B cell (primary cell): Measurements from ENCODE around the gene MYCBPAP. TPM values are rescaled to one million over a fixed set of nuclear protein-coding genes. Genes with fewer than 3 reads are reported as not detected.

Source experiments
- ATAC-seq: fragments of 200-7000 bp; cut with Tn5 transposase; one replicate; pipeline ENCODE4 v1.10.0; 2021; ENCODE audit warnings: low read depth, mild to moderate bottlenecking, moderate number of reproducible peaks, moderate library complexity
- CTCF ChIA-PET: fragments of 350-600 bp; sonication (Branson Sonifier 250); formaldehyde crosslinking; loops from one replicate; lab custom pipeline; 2021; ENCODE audit warnings: antibody characterized with exemption, inconsistent platforms; lab: Charles Lee
- POLR2A ChIA-PET: fragments of 350-600 bp; sonication (Branson Sonifier 250); formaldehyde crosslinking; loops from one replicate; lab custom pipeline; 2021; ENCODE audit warnings: antibody characterized with exemption; lab: Charles Lee
- DNase-seq: peaks from one replicate; pipeline ENCODE4 v3.0.0; 2013
- H2AFZ ChIP-seq: 2 replicates; pipeline ENCODE4 v1.6.1; 2012; ENCODE audit warnings: mild to moderate bottlenecking, low read depth, low read length; ENCODE audit not compliant: insufficient read depth, poor library complexity, severe bottlenecking
- H3K27ac ChIP-seq, 2 donors: 1 replicate in 1 of 2; 2 replicates in 1 of 2; pipeline ENCODE4 v1.5.1; 2012 to 2013; ENCODE audit warnings: low read length in 2 of 2, mild to moderate bottlenecking in 2 of 2, moderate library complexity in 1 of 2
- H3K27me3 ChIP-seq, 4 experiments: fragments of 200-600 bp in 1 of 4; sonication (generic) in 1 of 4; replicated peaks in 1 of 4; 1 replicate in 2 of 4; 2 replicates in 2 of 4; pipeline versions ENCODE4 v1.6.1 to v1.7.0; 2013 to 2016; ENCODE audit warnings: low read length in 3 of 4, mild to moderate bottlenecking in 2 of 4, mixed read lengths in 1 of 4, moderate library complexity in 1 of 4; ENCODE audit not compliant: insufficient read depth in 4 of 4, control insufficient read depth in 3 of 4; ENCODE audit errors: control extremely low read depth in 1 of 4
- H3K36me3 ChIP-seq, 2 experiments: replicated peaks in 1 of 2; 1 replicate in 1 of 2; 2 replicates in 1 of 2; pipeline versions ENCODE4 v1.6.1 to v1.7.1; 2013; ENCODE audit warnings: low read length in 1 of 2; ENCODE audit not compliant: insufficient read depth in 2 of 2, control insufficient read depth in 1 of 2; ENCODE audit errors: control extremely low read depth in 1 of 2, extremely low read depth in 1 of 2
- H3K4me1 ChIP-seq, 2 donors: fragments of 200-600 bp in 1 of 2; sonication (generic) in 1 of 2; 1 replicate in 1 of 2; 2 replicates in 1 of 2; pipeline versions ENCODE4 v1.5.1 to v1.6.1; 2013 to 2017; ENCODE audit warnings: low read length in 2 of 2; ENCODE audit not compliant: control insufficient read depth in 2 of 2, insufficient read depth in 2 of 2
- H3K4me2 ChIP-seq: replicated peaks from 2 replicates; pipeline ENCODE3; 2012; ENCODE audit warnings: mild to moderate bottlenecking, low read depth, low read length; ENCODE audit not compliant: poor library complexity, severe bottlenecking
- H3K4me3 ChIP-seq, 5 experiments: fragments of 200-600 bp in 1 of 5; sonication (generic) in 1 of 5; 1 replicate in 3 of 5; 2 replicates in 2 of 5; pipeline versions ENCODE4 v1.5.1 to v1.7.0; 2011 to 2016; ENCODE audit warnings: low read length in 4 of 5, mild to moderate bottlenecking in 4 of 5, low read depth in 2 of 5, control low read depth in 1 of 5, moderate library complexity in 1 of 5; ENCODE audit not compliant: insufficient read depth in 1 of 5; ENCODE audit errors: control extremely low read depth in 1 of 5, extremely low read depth in 1 of 5
- H3K79me2 ChIP-seq: fragments of 200-600 bp; sonication (generic); one replicate; pipeline ENCODE4 v1.6.0; 2016; ENCODE audit warnings: low read length; ENCODE audit not compliant: control insufficient read depth, insufficient read depth
- H3K9ac ChIP-seq: fragments of 200-600 bp; sonication (generic); 2 replicates; pipeline ENCODE4 v1.6.1; 2017; ENCODE audit warnings: mild to moderate bottlenecking, low read length, moderate library complexity
- H3K9me3 ChIP-seq, 3 donors: one replicate each; pipeline versions ENCODE4 v1.6.1 to v1.7.1; 2013; ENCODE audit warnings: low read length in 2 of 3; ENCODE audit not compliant: control insufficient read depth in 2 of 3, insufficient read depth in 1 of 3; ENCODE audit errors: control extremely low read depth in 1 of 3
- H4K20me1 ChIP-seq: 2 replicates; pipeline ENCODE4 v1.6.0; 2012; ENCODE audit warnings: mild to moderate bottlenecking, low read length; ENCODE audit not compliant: insufficient read depth, control insufficient read depth, poor library complexity, severe bottlenecking
- H3K27ac Mint-ChIP-seq: one replicate; pipeline ENCODE4 v1.8.0; 2021; ENCODE audit warnings: mixed read lengths
- H3K27me3 Mint-ChIP-seq: one replicate; pipeline ENCODE4 v1.8.0; 2021; ENCODE audit warnings: mixed read lengths
- H3K4me1 Mint-ChIP-seq: one replicate; pipeline ENCODE4 v1.8.0; 2021; ENCODE audit warnings: mixed read lengths
- H3K4me3 Mint-ChIP-seq: one replicate; pipeline ENCODE4 v1.8.0; 2021; ENCODE audit warnings: mixed read lengths
- H3K9me3 Mint-ChIP-seq: one replicate; pipeline ENCODE4 v1.8.0; 2022; ENCODE audit warnings: mixed read lengths; ENCODE audit not compliant: insufficient read depth
- CTCF ChIP-seq: fragments of 200-600 bp; IDR thresholded peaks from one replicate; pipeline ENCODE4 v1.8.0; 2022; ENCODE audit warnings: antibody characterized with exemption, mild to moderate bottlenecking
- EZH2 ChIP-seq: IDR thresholded peaks from 2 replicates; pipeline ENCODE4 v1.6.1; 2012; ENCODE audit warnings: borderline replicate concordance, low read depth, mild to moderate bottlenecking, moderate library complexity, low read length; ENCODE audit not compliant: insufficient read depth, poor library complexity, severe bottlenecking
- WGBS: methylation state at CpG from one replicate; pipeline ENCODE4 v1.1.5; 2013; ENCODE audit warnings: missing lambda C conversion rate; ENCODE audit not compliant: insufficient coverage; 5-methylcytosine and 5-hydroxymethylcytosine counted together
- intact Hi-C: fragments of 100-400 bp; cut with micrococcal nuclease; formaldehyde crosslinking; loops from one replicate; pipeline ENCODE4 v1.10.0; 2022
- polyA plus RNA-seq: library from polyadenylated mRNA; depleted of rRNA; stranded (reverse); fragments of >200 nt; gene quantifications from 2 replicates; pipeline ENCODE4 v1.2.3, GENCODE V29; 2012
- total RNA-seq, 2 donors: library from RNA; stranded (reverse); fragments of 120-200 nt in 1 of 2; gene quantifications; 1 replicate in 1 of 2; 2 replicates in 1 of 2; pipeline versions ENCODE4 v1.2.3 to v1.2.4, GENCODE V29; 2013 to 2022

Gene MYCBPAP
- total and polyA plus RNA-seq, 2 donors (not counting 1 experiment from before 2014, with no cell fraction given) = 1.9 to 5.1 TPM

- Histone ChIP-seq H3K27ac (no peak overlapping the region), H3K27me3 (no peaks in the 10 kb centered on the region), H3K4me3 (no peak overlapping the region), H2AFZ (no peak overlapping the region), H3K9me3 (no peaks in the 10 kb centered on the region), H3K36me3 (peaks cover 6 to 30% of the 10 kb centered on the region in 2 experiments), H3K4me2 (no peak overlapping the region), H3K4me1 (no peaks in the 10 kb centered on the region), H3K79me2 (no peaks in the 10 kb centered on the region), H4K20me1 (no peaks in the 10 kb centered on the region), H3K9ac (no peak overlapping the region)
- TF ChIP-seq EZH2 = no peak
- no peak for TF ChIP-seq CTCF
- DNase-seq (no peak), ATAC-seq (no peak)
- Mint-ChIP-seq H3K4me3 (no peak overlapping the region), H3K9me3 (no peaks in the 10 kb centered on the region), H3K4me1 (peaks cover 1% of the 10 kb centered on the region), H3K27ac (no peak overlapping the region), H3K27me3 (no peaks in the 10 kb centered on the region)
- CTCF ChIA-PET = interaction anchor here (0.7 to 1.0 kb wide), 2 partner anchors 11 to 14 kb away, joined by 4 read pairs; no protein-coding TSS in a partner anchor
- intact Hi-C loops = no loop called here
- POLR2A ChIA-PET = no interaction called here
- 94% methylated on average over 13 of the region's 17 CpGs for WGBS
Measured at GRCh38 chr17:50487213-50488096, 20.8 kb upstream of the MYCBPAP start.

- H3K9ac ChIP-seq = no peak overlapping the region
- H3K27ac ChIP-seq = no peak overlapping the region
- POLR2A ChIA-PET = no interaction called here
- no peak overlapping the region for H3K4me3 ChIP-seq
- H4K20me1 ChIP-seq = no peaks in the 10 kb centered on the region
- CTCF ChIA-PET = interaction anchor here (1.0 to 1.2 kb wide), 2 partner anchors 12 to 18 kb away, joined by 3 to 4 read pairs; no protein-coding TSS in a partner anchor
- ATAC-seq = no peak
- H3K4me1 ChIP-seq = no peaks in the 10 kb centered on the region
- H3K4me2 ChIP-seq = no peak overlapping the region
- intact Hi-C loops = no loop called here
- H3K4me3 Mint-ChIP-seq = no peak overlapping the region
- no peak for DNase-seq
- TF ChIP-seq CTCF (no peak), EZH2 (no peak)
- H3K4me1 Mint-ChIP-seq = no peaks in the 10 kb centered on the region
- no peaks in the 10 kb centered on the region for H3K27me3 ChIP-seq
- H3K79me2 ChIP-seq = no peaks in the 10 kb centered on the region
- peaks cover 4 to 18% of the 10 kb centered on the region in 2 experiments for H3K36me3 ChIP-seq
- 86% methylated on average over 1 of the region's 2 CpGs for WGBS
- no peaks in the 10 kb centered on the region for H3K27me3 Mint-ChIP-seq
- no peaks in the 10 kb centered on the region for H3K9me3 Mint-ChIP-seq
- no peak overlapping the region for H2AFZ ChIP-seq
- H3K9me3 ChIP-seq = no peaks in the 10 kb centered on the region
- H3K27ac Mint-ChIP-seq = no peak overlapping the region
Measured at GRCh38 chr17:50488880-50489279, 19.4 kb upstream of the MYCBPAP start.
